Prostate gland (tissue), 2 donors: ENCODE measurements around the gene GPR68.

Experiments used
- POLR2A ChIP-seq: fragments of 450-650 bp; IDR thresholded peaks from one replicate; pipeline ENCODE4 v1.6.1; 2016; ENCODE audit warnings: antibody characterized with exemption, mild to moderate bottlenecking
- TF ChIP-seq, protein P1 (sequence below), 4 experiments: fragments of 200-600 bp in 2 of 4; fragments of 450-650 bp in 2 of 4; sonication (generic) in 2 of 4; IDR thresholded peaks; 1 replicate in 3 of 4; 2 replicates in 1 of 4; pipeline ENCODE4 v1.5.1; 2016 to 2019; ENCODE audit warnings: antibody characterized with exemption in 4 of 4, mild to moderate bottlenecking in 2 of 4, moderate library complexity in 2 of 4

DNA sequence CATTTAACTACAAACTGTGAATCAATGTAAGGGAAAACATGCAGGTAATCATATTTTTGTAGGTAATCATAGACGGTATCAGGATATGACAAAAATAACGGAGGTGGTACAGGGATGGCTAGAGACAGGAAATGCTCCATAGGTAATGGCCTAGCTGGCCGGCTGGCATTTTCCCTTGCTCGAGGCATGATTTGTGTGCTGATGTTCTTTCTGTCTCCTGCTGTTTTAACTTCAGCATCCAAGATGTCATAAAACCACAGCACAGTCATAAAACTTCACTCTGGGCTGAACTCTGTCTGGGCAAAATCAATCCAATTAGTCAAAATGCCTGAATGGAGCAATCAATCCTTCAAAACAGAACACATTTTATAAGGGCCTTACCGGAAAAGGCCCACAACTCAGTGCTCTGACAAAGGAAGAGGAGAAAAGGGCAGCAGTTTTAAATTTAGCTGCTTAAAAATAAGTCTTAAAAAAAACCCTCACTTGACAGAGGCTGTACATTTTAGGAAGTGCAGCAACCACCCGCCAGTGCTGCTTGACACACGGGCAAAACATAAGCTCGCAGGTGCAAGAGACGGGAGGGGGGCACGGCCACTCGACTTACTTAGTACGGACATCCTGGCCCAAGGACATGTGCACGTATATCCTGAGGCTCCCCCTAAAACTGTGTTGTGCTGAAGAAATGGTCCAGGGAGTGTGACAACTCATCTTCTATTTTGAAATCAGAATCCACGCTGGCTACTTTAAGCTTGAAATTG is 40.5 kb upstream of the GPR68 start:
- TF ChIP-seq, protein P1, sequence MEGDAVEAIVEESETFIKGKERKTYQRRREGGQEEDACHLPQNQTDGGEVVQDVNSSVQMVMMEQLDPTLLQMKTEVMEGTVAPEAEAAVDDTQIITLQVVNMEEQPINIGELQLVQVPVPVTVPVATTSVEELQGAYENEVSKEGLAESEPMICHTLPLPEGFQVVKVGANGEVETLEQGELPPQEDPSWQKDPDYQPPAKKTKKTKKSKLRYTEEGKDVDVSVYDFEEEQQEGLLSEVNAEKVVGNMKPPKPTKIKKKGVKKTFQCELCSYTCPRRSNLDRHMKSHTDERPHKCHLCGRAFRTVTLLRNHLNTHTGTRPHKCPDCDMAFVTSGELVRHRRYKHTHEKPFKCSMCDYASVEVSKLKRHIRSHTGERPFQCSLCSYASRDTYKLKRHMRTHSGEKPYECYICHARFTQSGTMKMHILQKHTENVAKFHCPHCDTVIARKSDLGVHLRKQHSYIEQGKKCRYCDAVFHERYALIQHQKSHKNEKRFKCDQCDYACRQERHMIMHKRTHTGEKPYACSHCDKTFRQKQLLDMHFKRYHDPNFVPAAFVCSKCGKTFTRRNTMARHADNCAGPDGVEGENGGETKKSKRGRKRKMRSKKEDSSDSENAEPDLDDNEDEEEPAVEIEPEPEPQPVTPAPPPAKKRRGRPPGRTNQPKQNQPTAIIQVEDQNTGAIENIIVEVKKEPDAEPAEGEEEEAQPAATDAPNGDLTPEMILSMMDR (IDR thresholded peaks at IDR 0.05), result no peak
- TF ChIP-seq POLR2A, result no peak
